Effector CD8-positive, alpha-beta T cell (primary cell): Measurements from ENCODE around the gene TNNI3.
"Not testable (repeated sequence)": the region's sequence is repeated elsewhere in the genome, so short reads cannot be mapped to it uniquely, and the experiment has no call there.

ENCODE experiments used
- DNase-seq: peaks from one replicate; lab custom pipeline; 2025; lab: John Stamatoyannopoulos, UW

Gene TNNI3

DNA sequence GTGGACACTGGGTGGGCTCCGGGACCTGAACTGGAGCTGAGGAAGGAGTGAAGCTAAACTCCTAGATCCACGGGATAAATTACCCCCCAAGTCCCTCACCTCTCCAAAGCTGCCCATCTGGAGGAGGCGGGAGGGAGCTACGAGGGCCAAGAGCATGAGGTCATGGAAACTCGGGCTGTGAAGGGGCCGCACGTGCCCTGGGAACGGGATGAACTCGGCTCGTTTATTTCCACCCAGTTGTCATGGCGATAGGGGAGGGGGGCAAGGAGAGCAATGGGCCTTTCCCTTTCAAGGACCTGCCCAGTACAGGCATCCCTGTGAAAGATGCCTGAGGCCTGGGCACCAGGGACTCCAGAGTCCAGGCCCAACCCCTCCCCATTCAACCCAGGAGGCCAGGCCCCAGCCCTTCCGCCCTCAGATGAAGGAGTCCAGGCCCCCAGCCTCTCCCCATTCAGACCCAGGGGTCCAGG is 43.9 kb downstream of the TNNI3 start:
- no peak for DNase-seq

DNA sequence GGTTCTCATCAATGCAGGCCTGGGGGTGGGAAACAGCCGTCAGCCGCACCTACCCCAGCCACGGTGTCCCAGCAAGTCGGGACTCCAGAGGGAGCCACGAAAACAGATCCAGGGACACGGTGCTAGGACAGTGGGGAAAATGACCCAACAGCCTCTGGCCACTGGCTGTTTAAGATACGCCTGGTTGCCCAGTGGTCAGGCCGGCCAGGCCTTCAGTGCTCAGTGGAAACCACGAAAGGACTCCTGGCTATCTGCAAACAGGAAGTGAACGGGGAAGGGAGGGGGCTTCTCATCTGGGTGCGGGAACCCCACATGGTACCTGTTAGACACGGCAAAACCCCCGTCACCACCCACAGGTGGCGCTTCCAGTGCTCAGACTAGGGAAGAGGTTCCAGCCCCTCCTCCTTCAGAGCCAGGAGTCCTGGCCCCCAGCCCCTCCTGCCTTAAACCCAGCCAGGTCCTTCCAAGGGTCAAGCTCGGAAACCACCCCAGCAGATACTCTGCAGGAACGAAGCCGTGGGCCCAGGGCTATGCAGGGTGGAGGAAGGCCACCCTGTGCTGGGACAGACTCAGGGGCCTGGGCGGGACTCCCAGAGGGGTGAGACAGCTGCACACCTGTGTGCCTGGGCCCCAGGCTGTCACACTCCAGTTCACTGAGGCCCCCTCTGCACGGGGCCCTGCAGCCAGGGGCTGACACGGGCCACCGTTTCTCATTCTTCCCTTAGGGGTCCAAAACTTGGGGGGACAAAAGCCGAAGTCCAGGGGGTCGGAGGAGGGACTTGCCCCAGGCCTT is 44.6 kb downstream of the TNNI3 start:
- no peak for DNase-seq

- DNase-seq: no peak
Observed at GRCh38 chr19:55112246-55112776, 45.2 kb downstream of the TNNI3 start.

GRCh38 chr19:55111238-55111831 is 46.2 kb downstream of the TNNI3 start:
- no peak for DNase-seq

- no peak for DNase-seq
Observed at GRCh38 chr19:55109527-55110291, 47.8 kb downstream of the TNNI3 start.

DNA sequence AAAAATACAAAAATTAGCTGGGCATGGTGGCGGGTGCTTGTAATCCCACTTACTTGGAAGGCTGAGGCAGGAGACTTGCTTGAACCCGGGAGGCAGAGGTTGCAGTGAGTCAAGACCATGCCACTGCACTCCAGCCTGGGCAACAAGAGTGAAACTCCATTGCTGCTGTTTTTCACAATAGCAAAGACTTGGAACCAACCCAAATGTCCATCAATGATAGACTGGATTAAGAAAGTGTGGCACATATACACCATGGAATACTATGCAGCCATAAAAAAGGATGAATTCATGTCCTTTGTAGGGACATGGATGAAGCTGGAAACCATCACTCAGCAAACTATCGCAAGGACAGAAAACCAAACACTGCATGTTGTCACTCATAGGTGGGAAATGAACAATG is 50.3 kb downstream of the TNNI3 start:
- DNase-seq: not testable (repeated sequence)

- no peak for DNase-seq
Observed at GRCh38 chr19:55106591-55106990, 50.9 kb downstream of the TNNI3 start.

DNA sequence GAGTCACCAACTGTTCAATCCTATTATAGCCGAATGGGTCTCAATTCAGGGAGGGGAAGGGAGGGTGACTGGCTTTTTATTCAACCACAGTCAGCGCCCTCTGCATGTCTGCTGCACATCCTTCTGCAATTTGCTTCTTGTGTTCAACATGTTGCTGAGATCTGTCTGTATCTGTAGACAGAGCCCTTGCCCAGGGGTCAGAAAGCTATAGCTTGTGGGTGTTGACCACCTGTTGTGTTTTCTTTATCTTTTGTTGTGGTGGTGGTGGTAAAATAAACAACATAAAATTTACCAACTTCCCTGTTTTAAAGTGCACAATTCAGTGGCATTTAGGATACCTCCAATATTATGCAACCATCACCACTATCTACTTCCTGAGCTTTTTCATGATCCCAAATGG is 52.3 kb downstream of the TNNI3 start:
- DNase-seq: no peak

- DNase-seq: no peak
Observed at GRCh38 chr19:55103190-55103589, 54.3 kb downstream of the TNNI3 start.
